CD4-positive, alpha-beta T cell treated with Interleukin-6 at 100 ng/mL for 8 hours (primary cell): ENCODE data around the gene EMC1.
A peak's percentile ranks its signal among the peaks of the same experiment; 100 is the strongest.
"Not testable (repeated sequence)": the region's sequence is repeated elsewhere in the genome, so short reads cannot be mapped to it uniquely, and the experiment has no call there.

ENCODE experiments used
- DNase-seq: peaks from one replicate; pipeline ENCODE4 v3.0.0-alpha.2; 2020; ENCODE audit warnings: mixed read lengths, low spot score

Gene EMC1

GRCh38 chr1:19216585-19216984 is 34.7 kb downstream of the EMC1 start:
- DNase-seq, result not testable (repeated sequence)

- DNase-seq, result no peak
Observed at GRCh38 chr1:19213580-19213979, 37.7 kb downstream of the EMC1 start.

- no peak for DNase-seq
Observed at GRCh38 chr1:19212167-19212566, 39.2 kb downstream of the EMC1 start.

DNA sequence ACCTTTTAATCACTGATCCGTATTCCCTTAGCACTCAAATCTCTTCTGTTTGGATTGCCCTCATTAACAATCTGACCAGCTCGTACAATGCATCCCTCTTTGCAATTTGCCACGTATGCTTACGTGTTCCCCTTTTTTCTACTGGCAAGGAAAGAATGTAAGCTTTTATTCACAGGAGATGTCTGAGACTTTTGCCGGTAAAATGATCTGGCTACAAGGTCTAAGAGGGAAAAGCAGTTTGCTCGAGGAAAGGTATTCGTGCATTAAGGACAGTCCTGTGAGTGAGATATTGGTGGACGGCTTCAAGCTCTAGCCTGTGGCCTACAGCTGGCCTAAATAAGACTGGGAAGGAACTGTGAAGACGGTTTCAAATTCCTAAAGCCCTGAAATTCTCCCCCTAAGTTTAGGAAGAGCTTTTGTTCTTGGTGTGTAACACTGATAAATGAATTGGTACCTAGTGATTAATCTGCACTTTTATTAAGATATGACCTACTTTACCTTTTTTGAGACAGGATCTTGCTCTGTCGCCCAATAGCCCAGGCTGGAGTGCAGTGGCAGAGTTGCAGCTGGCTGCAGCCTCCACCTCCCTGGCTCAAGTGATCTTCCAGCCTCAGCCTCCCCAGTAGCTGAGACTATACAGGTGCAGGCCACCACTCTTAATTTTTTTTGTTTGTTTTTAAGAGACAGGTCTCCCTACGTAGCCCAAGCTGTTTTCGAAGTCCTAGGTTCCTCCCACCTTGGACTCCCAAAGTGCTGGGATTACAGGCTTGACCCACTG is 40.4 kb downstream of the EMC1 start:
- no peak for DNase-seq

DNA sequence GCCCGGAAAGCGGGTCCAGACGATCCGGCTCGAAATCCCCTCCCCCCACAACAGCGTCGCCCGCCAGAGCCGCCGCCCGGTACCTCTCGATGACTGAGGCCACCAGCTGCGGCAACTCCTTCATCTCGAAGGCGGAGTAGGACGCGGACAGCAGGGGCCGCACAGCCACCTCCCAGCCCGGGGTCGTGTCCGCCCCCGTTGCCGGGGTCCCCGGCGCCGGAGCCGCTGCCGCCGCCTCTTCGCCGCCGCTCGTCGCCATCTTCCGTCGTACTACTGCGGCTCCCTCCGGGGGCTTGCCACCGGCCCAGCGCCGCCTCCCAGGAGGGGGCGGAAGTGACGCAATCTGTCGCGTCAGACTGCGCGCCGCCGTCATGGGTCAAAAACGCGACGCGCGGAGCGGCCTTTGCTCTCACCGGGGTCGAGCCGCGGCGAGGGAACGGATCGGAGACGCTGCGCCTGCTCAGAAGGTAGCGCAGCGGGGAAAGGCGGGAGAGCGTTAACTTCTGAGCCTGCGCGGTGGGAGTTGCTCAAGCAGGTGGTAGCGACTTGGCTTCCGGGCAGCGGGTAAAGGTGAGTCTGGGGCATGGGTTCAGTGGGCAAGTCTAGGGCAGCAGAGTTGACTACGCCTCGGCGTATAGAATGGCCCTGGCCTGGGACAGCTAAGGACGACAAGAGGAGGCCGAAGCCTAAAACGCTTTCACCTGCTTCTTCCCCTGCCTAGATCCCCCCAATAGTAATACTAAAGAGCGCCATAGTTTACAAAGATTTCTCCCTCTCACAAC is 41.1 kb downstream of the EMC1 start, which contains the start of gene UBR4:
UBR4 (minus strand) TSS at position 277 of the 782 bp plus-strand sequence; CDS start at position 259, 18 bp downstream.
- peak; percentile 93 for DNase-seq

DNA sequence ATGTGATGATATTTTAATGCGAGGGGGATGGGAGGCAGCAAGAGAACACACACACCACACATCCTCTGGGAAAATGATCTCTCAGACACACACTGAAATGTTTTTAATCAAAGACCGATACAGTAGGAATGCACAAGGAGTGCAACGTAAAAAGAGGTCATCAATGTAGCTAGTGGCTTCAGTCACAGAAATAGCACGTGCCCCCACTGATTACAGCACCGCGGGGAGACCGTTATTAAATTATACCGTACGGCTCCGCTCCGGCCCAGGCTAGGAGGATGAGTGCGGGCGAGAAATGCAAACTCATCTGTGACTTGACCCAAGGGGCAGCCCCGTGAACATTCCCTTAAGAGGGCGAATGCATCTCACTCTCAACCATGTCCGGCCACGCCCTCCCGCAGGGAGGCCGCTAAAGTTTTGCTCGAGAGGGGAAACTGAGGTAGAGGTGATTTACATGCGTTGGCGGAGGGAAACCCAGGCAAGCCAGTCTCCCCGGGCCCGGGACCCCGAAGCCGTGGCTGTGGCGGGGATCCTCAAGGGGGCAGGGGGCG is 41.8 kb downstream of the EMC1 start:
- DNase-seq, result peak; percentile 12

DNA sequence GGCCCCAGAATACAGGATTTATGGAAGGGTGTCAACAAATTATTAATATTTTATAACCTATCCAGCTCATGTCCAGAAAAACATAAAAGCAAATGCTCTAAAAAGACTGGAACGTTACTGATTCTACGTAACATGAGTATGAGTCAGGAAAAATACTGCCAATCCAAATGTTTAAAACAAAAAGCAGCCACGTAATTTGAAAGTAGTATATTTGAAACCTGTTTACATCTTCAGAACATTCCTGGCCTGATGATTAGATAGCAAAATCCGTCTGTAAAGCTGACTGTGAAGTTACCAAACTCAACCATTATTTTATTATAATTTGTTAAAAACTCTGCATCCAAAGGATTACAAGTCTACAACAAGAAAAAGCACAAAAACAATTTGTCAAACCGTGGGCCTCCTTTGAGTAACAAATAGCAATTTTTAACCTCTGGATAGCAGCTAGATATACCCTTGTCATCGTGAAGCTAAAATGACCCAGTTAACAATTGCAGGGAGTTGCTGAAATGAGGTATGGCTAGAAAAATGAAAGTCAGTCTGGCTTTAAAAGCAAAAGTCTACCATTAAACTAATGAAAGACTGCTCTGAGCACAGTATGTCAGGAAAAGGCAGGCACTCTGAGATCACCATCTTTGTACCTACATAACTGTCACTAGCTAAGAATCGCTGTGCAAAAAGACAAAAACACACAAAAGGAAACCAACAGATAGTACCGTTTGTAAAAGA is 42.5 kb downstream of the EMC1 start:
- DNase-seq, result no peak

DNA sequence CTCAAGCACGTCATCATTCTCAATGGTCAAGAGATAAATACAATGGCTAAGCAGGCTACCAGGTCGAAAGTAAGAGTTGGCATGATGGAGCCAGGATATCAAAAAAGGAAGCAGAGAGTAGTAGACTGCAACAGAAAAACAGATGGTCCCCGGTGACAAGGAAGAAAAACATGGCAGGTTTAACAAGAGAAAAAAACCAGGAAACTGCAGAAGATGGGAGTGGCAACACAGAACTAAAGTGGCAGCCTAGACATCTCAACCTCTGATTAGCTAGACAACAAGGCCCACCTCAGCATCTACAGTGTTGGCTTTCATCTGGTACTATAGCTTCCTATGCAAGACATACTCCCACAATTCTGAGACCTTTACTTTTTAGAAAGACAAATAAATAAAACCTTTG is 44.4 kb downstream of the EMC1 start:
- no peak for DNase-seq

GRCh38 chr1:19205845-19206244 is 45.5 kb downstream of the EMC1 start:
- DNase-seq, result no peak

DNA sequence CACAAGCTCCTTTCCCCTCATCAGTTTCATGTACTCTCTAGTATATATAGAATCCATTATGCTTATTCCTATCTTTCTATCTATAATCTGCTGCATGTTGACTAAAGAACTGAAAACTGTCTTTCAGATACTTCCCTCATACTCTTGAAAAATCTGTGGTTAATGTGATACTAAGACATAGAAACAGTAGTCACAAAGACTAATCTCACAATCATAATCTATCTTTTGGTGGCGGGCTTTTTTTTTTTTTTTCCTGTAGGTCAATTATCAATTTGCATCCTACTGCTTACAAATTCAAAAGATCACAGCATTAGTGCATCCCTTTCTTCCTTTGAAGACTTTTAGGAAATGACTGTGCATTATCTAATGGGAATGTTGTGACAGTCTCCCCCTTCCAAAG is 45.9 kb downstream of the EMC1 start:
- DNase-seq, result no peak

- no peak for DNase-seq
Observed at GRCh38 chr1:19204446-19205266, 46.7 kb downstream of the EMC1 start.

- DNase-seq, result no peak
Observed at GRCh38 chr1:19203440-19203839, 47.9 kb downstream of the EMC1 start.

DNA sequence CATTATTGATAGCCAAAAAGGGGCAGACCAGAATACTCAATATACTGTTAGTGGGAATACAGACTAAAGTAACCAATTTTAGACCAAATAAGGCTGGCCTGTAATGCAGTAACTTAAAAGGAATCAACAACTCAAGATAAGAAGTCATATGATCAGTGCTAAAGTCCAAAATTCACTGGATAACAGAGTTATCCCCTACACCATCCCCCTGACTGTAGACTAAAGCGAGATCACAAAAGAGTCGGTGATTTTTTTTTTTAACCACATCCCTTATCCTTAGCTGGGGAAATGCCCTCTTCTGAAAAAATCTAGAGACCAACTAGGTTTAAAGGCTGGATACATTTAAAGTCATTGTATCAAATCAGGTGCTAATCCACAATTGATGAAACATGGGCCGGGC is 48.9 kb downstream of the EMC1 start:
- no peak for DNase-seq

GRCh38 chr1:19199969-19200604 is 51.2 kb downstream of the EMC1 start:
- DNase-seq, result no peak

DNA sequence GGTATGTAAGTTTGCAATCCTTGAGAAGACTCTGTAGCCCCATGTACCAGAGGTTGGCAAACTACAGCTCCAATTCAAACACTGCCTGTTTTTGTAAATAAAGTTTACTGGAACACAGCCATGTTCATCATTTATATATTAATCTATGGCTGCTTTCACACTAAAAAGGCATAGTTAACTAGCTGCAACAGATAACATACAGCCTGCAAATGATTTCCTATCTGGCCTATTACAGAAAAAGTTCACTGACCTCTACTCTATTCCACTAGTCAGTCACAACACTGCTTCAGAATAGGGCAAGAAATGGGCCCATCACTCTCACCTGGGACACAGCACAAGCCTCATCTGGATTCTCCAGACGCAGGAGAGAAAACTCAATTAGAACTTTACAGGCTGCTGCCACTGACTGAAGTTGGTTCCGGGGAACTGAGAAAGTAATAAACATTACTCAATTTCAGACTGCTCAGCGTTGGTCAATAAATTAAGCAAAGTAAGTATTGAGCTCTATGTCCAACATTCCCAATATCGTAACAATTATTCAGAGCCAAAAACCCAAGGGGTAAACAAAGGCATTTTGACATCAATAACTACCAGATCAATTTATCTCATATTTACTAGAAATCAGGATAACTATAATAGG is 51.9 kb downstream of the EMC1 start:
- DNase-seq, result no peak

- DNase-seq, result no peak
Observed at GRCh38 chr1:19198820-19199219, 52.5 kb downstream of the EMC1 start.

- no peak for DNase-seq
Observed at GRCh38 chr1:19197845-19198244, 53.5 kb downstream of the EMC1 start.

DNA sequence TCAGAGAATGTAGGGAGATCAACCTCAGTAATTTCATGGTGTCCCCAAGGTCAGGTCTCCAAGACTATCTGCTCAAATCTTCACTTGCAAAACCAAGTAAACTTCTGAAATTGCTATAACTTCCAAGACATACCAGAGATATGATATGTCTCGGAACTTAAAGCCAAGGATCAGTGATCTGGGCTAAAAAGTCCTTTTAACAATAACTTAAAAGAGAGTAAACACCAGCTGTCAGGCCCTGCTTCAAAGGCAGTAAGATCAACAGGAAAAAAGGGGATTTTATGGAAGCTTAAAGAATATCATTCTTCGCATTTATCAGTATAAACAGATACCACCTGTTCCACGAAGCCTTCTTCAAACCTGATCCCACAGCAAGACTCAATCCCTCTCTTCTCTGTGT is 55.0 kb downstream of the EMC1 start:
- no peak for DNase-seq

DNA sequence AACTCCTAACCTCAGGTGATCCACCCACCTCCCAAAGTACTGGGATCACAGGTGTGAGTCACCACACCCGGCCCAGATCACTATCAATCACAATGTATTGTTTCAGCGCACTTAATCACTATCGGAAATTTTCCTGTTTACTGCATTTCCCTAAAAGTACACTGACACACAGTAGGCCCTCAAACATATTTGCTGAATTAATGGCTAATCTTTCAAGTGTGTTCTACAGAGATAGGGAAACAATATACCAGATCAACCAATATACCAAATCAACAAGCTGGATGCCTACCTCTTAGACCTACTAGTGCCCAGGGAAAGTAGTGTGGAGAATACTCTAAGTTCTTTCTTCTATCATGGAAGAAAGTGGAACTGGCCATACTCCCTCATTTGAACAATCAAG is 58.3 kb downstream of the EMC1 start:
- DNase-seq, result no peak

DNA sequence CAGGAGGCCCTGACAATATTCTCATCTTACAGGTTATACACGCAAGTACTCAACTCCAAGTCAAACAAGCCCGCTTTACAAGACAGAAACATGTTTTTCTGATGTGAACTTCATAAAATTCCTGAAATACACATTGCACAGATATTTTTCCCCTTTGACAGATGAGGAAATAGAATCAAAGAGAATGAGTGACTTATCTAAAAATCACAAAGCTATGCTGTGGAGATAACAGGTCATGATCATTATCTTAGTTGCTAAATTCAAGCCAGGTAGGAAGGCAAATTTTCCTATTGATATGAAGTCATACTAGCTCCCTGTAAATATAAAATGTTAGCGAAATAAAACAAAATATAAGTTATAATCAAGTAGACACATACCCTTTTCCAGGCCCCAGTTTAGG is 59.5 kb downstream of the EMC1 start:
- DNase-seq, result no peak

DNA sequence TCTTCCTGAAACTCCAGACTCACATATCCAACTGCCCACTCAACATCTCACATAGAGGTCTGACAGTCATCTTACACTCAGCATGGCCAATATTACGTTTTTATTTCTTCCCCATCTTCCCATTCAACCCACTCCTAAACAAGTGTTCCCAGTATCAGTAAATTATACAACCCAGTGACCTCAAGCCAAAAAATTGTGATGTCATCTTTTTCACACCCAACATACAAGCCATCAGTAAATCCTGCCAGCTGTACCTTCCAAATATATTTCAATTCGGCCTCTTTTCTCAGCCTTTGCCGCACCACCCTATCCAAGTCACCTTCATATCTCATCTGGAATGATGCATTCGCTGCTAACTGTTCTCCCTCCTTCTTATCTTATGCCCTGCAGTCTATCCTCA is 60.9 kb downstream of the EMC1 start:
- no peak for DNase-seq
